Activated B cell treated with CpG ODN at 0.5 μM for 24 hours (primary cell): ENCODE data around the gene ST6GALNAC5. TPM values are rescaled to one million over a fixed set of nuclear protein-coding genes. Genes with fewer than 3 reads are reported as not detected.

Experiments
- ATAC-seq: fragments of 200-7000 bp; cut with Tn5 transposase; one replicate; pipeline ENCODE4 v1.10.0; 2021; ENCODE audit warnings: low read depth, mild to moderate bottlenecking, moderate library complexity
- CTCF ChIA-PET: fragments of 350-600 bp; sonication (Branson Sonifier 250); formaldehyde crosslinking; loops from one replicate; lab custom pipeline; 2021; ENCODE audit warnings: antibody characterized with exemption; lab: Charles Lee
- POLR2A ChIA-PET: fragments of 350-600 bp; sonication (Branson Sonifier 250); formaldehyde crosslinking; loops from one replicate; lab custom pipeline; 2021; ENCODE audit warnings: antibody characterized with exemption; lab: Charles Lee
- DNase-seq: peaks from one replicate; pipeline ENCODE4 v3.0.0; 2022
- H3K27ac Mint-ChIP-seq: one replicate; pipeline ENCODE4 v1.8.0; 2020; ENCODE audit warnings: mixed read lengths
- H3K27me3 Mint-ChIP-seq: one replicate; pipeline ENCODE4 v1.8.0; 2021; ENCODE audit warnings: mixed read lengths
- H3K36me3 Mint-ChIP-seq: one replicate; pipeline ENCODE4 v1.8.0; 2021; ENCODE audit warnings: low read depth, mixed read lengths
- H3K4me1 Mint-ChIP-seq: one replicate; pipeline ENCODE4 v1.8.0; 2021; ENCODE audit warnings: mixed read lengths
- H3K4me3 Mint-ChIP-seq: one replicate; pipeline ENCODE4 v1.8.0; 2020; ENCODE audit warnings: mild to moderate bottlenecking, mixed read lengths
- H3K9me3 Mint-ChIP-seq: one replicate; pipeline ENCODE4 v1.8.0; 2020; ENCODE audit warnings: mixed read lengths
- intact Hi-C: fragments of 100-400 bp; cut with micrococcal nuclease; formaldehyde crosslinking; loops from one replicate; pipeline ENCODE4 v1.15.1; 2024
- total RNA-seq: library from RNA; stranded (reverse); gene quantifications from 2 replicates; pipeline ENCODE4 v1.2.3, GENCODE V29; 2022
- TF ChIP-seq, protein P1 (sequence below): fragments of 200-600 bp; IDR thresholded peaks from one replicate; pipeline ENCODE4 v1.8.0; 2022; ENCODE audit warnings: antibody characterized with exemption, mild to moderate bottlenecking

ST6GALNAC5 gene
- total RNA-seq, 1 donor from 2014 or later = not detected

DNA sequence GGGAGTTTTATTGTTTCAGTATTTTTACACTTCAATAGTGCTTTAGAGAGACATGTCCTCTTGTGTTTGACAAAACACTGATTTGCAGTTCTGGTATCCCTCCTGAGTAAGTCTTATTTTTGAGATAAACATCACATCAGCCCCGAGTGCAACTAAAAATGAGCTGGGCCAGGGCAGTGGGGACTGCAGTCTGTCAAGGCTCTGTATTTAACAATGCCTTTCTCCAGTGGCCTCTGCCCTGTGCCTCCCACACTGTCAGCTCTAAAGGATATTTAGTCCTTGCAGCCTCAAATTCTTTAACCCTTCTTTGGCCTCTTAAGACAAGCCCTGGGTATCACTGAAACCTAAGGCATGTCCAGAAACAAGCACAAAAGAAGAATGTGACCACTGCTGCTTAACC lies 160.6 kb downstream of the ST6GALNAC5 start:
- POLR2A ChIA-PET = no interaction called here
- Mint-ChIP-seq H3K27ac (no peak overlapping the region), H3K4me1 (no peaks in the 10 kb centered on the region), H3K36me3 (no peaks in the 10 kb centered on the region), H3K4me3 (no peak overlapping the region), H3K27me3 (no peaks in the 10 kb centered on the region), H3K9me3 (no peaks in the 10 kb centered on the region)
- CTCF ChIA-PET = no interaction called here
- no peak for DNase-seq
- TF ChIP-seq, protein P1, sequence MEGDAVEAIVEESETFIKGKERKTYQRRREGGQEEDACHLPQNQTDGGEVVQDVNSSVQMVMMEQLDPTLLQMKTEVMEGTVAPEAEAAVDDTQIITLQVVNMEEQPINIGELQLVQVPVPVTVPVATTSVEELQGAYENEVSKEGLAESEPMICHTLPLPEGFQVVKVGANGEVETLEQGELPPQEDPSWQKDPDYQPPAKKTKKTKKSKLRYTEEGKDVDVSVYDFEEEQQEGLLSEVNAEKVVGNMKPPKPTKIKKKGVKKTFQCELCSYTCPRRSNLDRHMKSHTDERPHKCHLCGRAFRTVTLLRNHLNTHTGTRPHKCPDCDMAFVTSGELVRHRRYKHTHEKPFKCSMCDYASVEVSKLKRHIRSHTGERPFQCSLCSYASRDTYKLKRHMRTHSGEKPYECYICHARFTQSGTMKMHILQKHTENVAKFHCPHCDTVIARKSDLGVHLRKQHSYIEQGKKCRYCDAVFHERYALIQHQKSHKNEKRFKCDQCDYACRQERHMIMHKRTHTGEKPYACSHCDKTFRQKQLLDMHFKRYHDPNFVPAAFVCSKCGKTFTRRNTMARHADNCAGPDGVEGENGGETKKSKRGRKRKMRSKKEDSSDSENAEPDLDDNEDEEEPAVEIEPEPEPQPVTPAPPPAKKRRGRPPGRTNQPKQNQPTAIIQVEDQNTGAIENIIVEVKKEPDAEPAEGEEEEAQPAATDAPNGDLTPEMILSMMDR = no peak
- no peak for ATAC-seq
- intact Hi-C loops = no loop called here

DNA sequence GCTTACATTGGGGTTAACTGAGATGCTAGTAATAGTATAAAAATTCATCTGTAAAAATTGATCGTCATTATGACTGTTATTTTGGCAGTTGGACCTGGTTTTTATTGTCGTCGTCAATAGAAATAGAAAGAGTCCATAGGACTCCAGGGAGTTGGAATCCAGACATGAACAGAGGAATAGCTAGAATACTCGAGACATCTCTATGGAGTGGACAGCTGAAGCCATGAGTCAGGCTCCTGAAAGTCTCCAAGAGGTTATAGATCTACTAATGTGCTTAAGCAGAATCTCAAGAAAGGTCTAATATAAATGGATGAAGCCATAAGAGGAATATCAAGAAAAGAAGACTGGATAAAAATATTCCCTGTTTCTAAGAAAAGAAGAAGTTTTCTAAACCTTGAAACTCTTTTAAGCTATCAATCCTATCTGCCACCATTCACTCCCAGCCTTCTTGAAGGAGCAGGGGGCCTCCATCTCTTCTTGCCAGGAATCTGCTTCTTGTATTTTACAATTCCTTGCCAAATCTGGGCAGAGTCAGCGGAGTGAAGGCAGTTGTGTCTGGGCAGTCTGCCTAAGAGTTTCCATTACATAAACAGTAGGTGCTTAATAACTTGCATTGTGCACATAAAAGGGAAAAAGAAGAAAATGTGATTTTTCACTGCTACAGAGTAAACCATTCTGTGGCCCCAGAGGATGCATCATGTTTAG lies 163.3 kb downstream of the ST6GALNAC5 start:
- intact Hi-C loops = no loop called here
- H3K4me3 Mint-ChIP-seq = no peak overlapping the region

DNA sequence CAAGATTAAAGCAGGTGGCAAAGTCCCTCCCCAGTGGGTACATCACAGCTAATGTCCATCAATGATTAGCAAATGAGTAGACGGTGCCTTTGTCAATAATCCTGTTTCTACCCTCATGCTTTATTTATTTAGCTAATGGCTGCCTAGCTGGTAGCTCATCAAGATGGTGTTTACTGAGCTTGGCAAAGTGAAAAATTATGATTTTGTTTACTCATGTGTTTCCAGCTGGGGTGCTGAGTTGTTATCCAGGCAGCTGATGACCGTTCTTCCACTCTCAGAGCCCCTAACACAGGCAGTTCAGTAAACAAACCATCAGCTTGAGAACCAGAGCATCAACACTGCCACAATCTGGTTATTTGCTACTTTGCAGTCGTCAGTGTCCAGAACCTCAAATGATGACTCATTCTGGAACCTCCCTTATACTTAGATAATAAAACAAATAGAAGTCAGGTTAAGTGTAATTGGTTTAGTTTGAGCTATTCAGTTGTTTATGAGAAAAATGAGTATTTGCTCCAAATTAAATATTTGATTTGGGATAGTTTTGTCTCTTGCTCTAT lies 163.9 kb downstream of the ST6GALNAC5 start:
- ATAC-seq = no peak
- TF ChIP-seq, protein P1 = no peak
- Mint-ChIP-seq H3K9me3 (no peaks in the 10 kb centered on the region), H3K27me3 (peaks cover 5% of the 10 kb centered on the region), H3K4me1 (no peaks in the 10 kb centered on the region), H3K36me3 (no peaks in the 10 kb centered on the region), H3K4me3 (no peak overlapping the region), H3K27ac (no peak overlapping the region)
- DNase-seq = no peak
- ChIA-PET CTCF (no interaction called here), POLR2A (no interaction called here)
- intact Hi-C loops = no loop called here

More for the DNA sequence above, 163.3 kb downstream of the ST6GALNAC5 start:
- TF ChIP-seq, protein P1 = no peak
- DNase-seq = no peak
- ATAC-seq = no peak
- no peaks in the 10 kb centered on the region for H3K9me3 Mint-ChIP-seq
- no peaks in the 10 kb centered on the region for H3K36me3 Mint-ChIP-seq
- POLR2A ChIA-PET = no interaction called here
- H3K4me1 Mint-ChIP-seq = no peaks in the 10 kb centered on the region
- peaks cover 5% of the 10 kb centered on the region for H3K27me3 Mint-ChIP-seq
- CTCF ChIA-PET = no interaction called here
- H3K27ac Mint-ChIP-seq = no peak overlapping the region

DNA sequence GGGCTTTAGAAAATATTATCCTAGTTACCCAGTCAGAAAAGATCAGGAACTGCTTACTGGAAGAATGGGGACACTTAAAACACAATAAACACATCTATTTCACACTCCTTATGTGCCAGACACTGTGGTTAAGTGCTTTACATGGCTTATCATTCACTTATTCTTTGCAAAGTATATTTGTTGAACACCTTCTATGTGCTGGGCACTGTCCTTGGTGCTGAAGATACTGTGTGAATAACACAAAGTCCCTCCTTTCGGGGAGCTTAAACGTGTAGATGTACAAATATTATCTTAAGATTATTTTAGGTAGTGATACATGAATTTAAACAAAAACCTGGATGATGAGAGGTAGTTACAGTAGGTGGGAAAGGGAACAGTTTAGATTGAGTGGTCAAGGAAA lies 169.3 kb downstream of the ST6GALNAC5 start:
- ATAC-seq = no peak
- Mint-ChIP-seq H3K9me3 (peaks cover 4% of the 10 kb centered on the region), H3K27ac (no peak overlapping the region), H3K27me3 (peaks cover 7% of the 10 kb centered on the region), H3K36me3 (no peaks in the 10 kb centered on the region), H3K4me3 (no peak overlapping the region), H3K4me1 (no peaks in the 10 kb centered on the region)
- DNase-seq = no peak
- intact Hi-C loops = no loop called here
- POLR2A ChIA-PET = no interaction called here
- TF ChIP-seq, protein P1 = no peak
- CTCF ChIA-PET = no interaction called here

DNA sequence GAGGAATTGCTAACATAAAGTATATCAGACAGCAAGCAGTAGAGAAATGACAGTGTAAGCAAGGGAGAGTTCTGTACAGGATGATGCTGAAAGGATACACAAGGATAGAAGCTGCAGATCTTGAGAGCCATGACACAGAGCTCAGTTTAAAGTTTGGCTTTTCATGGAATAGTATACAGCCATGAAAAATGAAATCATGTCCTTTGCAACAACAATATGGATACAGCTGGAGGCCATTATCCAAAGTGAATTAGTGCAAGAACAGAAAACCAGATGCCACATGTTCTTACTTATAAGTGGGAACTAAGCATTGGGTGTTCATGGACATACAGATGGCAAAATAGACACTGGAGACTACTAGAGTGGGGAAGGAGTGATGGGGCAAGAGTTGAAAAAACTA lies 169.8 kb downstream of the ST6GALNAC5 start:
- Mint-ChIP-seq H3K27me3 (peaks cover 7% of the 10 kb centered on the region), H3K4me3 (no peak overlapping the region), H3K36me3 (no peaks in the 10 kb centered on the region), H3K9me3 (peaks cover 4% of the 10 kb centered on the region), H3K27ac (no peak overlapping the region), H3K4me1 (no peaks in the 10 kb centered on the region)
- TF ChIP-seq, protein P1 = no peak
- POLR2A ChIA-PET = no interaction called here
- ATAC-seq = no peak
- intact Hi-C loops = no loop called here
- no peak for DNase-seq
- CTCF ChIA-PET = no interaction called here
